Measurements from ENCODE around the gene MERTK.

DNA sequence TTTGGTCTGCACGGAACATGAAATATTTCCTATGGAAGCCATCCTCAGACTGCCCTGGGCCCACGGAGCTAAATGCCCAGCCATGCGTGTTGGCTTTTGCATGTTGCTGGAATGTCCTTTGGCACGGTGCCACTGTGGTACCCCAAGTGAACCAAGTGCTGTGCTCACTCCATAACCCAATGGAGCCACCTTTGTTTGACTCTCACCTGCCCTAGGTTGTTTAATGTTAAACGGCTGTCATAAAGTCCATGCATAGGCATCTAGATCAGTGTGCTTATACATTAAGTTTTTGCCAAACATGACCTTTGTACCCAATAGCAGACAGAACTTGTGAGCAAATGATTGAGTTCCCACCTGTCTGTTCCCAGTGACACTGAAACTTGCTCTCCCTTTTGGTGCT, 96.7 kb downstream of the MERTK start:
- TF ChIP-seq EZH2phosphoT487 (IDR thresholded peaks at IDR 0.05; ENCODE audit: insufficient read depth, low read depth) (no peak), EZH2 (IDR thresholded peaks at IDR 0.05; ENCODE audit: insufficient read depth, poor library complexity, severe bottlenecking) (no peak)

Data from GM23248 (cell line).